AG20443 (cell line): ENCODE data around the gene NDUFA11.
"Not testable (repeated sequence)": the region's sequence is repeated elsewhere in the genome, so short reads cannot be mapped to it uniquely, and the experiment has no call there.

ENCODE experiments used
- DNase-seq: peaks from one replicate; pipeline ENCODE4 v3.0.0; 2012; ENCODE audit warnings: low spot score, mixed read lengths

NDUFA11 gene

DNA sequence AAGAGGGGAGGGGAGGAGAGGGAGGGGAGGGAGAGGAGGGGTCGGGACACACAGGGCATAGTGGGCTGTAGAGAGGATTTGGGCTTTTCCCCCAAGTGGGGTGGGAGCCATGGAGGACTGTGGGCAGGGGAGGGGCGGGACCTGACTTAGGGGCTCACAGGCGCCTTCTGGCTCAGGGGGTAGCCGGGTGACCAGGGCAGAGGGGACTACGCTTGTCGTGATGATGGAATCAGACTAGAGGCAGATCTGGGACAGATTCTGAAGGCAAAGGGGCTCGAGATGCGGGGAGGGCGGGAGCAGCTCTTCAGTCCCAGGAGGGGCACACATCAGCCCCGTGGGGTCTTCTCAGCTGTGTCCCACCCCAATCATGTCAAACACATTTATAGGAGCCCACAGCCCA, 13.5 kb downstream of the NDUFA11 start:
- DNase-seq, result no peak

DNA sequence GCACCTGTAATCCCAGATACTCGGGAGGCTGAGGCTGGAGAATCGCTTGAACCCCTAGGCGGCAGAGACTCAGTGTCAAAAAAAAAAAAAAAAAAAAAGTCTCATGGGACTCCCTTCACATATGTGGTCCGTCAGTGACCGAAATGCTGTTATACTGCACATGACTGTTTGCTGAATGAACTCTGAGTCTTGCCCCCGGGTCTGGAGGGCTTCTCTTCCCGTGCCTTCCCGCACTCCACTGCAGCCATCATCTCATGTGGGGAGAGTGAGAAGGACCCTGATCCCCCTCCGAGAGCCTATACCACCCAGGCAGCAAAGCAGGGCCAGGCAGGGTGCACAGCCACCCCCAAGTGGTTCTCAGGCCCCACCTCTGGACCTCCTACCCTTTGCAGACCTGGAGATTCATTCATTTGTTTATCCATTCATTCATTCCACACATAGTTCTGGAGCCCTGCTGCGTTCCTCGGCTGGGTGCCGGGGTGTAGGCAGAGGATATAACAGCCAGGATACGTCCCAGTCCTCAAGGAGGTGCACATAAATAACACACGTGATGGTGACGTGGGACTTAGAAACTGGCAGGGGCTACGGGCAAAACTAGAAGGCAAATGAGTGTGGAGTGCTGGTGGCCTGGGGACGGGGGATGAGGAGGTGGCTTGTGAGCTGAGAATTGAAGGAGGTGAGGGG, 14.2 kb downstream of the NDUFA11 start:
- DNase-seq, result peak; percentile 27

DNA sequence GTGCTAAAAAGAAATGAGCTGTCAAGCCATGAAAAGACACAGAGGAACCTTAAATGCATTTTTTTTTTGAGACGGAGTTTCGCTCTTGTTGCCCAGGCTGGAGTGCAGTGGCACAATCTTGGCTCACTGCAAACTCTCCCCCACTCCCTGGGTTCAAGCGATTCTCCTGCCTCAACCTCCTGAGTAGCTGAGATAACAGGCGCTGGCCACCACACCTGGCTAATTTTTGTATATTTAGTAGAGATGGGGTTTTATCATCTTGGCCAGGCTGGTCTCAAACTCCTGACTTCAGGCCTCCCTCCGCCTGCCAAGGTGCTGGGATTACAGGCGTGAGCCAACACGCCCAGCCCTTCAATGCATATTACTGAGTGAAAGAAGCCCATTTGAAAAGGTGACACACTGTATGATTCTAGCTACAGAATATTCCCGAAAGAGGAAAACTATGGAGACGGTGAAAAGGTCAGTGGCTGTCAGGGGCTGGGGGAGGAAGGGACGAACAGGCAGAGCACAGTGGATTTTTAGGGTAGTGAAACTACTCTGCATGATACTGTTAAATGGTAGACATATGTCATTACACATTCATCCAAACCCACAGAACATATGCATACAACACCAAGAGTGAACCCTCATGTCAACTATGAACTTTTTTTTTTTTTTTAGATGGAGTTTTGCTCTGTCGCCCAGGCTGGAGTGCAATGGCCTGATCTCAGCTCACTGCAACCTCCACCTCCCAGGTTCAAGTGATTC, 19.4 kb downstream of the NDUFA11 start:
- DNase-seq, result not testable (repeated sequence)

DNA sequence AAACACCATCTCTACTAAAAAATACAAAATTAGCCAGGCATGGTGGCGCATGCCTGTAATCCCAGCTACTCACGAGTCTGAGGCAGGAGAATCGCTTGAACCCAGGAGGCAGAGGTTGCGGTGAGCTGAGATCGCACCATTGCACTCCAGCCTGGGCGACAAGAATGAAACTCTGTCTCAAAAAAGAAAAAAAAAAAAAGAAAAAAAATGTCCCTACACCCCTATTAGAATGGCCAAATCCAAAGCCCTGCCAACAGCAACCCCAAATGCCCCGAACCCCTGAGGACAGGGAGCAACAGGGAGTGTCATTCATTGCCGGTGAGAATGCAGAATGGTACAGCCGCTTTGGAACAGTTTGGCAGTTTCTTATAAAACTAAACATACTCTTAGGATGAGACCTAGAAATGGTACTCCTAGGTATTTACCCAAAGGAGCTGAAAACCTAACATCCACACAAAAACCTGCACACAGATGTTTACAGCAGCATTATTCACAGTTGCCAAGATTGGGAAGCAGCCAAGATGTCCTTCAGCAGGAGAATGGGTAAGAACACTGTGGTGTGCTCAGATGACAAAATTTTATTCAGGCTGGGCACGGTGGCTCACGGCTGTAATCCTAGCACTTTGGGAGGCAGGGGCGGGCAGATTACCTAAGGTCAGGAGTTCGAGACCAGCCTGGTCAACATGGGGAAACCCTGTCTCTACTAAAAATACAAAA, 20.3 kb downstream of the NDUFA11 start:
- DNase-seq, result not testable (repeated sequence)

DNA sequence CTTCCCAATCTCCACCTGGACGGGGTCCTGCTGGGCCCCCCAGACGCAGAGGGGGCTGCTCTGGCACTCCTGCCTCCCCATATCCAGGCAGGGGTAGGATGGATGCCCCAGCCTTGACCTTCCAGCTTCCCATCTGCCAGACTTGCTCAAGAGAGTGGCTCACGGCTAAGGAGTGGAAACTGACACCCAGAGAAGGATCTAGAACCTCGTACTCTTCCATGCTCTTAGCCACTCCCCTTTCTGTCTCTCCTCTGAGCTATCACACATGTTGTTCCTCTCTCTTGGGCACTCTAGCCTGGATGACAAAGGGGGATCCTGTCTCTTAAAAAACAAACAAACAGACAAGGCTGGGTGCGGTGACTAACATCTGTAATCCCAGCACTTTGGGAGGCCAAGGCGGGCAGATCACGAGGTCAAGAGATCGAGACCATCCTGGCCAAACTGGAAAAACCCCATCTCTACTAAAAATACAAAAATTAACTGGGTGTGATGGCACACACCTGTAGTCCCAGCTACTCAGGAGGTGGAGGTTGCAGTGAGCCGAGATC, 21.1 kb downstream of the NDUFA11 start:
- no peak for DNase-seq

DNA sequence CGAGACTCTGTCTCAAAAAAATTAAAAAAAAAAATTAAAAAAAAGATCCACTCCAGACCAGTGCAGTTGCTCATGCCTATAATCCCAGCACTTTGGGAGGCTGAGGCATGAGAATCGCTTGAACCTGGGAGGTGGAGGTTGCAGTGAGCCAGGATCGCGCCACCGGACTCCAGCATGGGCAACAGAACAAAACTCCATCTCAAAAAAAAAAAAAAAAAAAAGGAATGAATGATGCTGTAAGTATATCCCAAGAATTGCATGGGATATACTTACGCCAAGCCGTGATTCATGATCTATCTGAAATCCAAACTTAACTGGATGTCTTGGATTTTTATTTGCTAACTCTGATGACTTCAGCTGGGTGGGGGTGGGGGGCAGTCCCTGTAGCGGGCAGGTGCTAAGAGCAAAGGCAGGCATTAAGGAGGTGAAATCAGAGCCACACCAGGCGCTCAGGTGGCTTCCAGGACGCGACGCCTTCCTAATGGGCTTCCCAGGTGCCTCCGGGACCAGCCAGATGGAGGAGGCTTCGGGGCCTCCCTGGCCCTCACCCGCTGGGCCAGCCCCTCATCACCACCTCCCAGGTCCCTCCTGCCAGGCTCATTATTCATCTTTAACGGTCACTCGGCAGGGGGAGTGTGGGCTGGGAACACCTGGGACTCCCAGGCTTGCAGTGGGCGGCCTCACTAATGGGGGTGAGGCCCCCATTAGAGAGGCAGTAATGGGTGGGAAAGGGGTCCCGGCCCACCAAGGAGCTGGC, 21.9 kb downstream of the NDUFA11 start:
- no peak for DNase-seq

DNA sequence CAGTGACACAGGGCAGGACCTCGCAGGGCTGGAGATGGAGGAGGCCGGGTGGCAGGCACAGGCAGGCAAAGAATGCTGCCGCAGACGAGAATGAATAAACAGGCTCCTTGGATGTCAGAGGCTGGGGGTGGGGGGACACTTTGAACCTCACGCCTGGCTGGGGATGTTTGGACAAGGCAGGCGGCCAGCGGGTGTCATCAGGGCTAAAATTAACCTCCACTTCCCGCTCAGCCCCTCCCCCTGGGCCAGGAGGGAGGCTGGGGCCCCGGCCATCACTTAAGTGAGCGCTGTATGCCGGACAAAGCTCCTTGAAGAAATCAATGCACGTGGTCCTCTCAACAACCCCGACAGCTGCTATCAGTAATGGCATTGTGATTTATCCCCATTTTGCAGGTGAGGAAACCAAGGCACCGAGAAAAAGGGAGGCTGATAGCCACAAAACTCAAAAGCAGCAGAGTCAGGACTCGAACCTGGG, 22.9 kb downstream of the NDUFA11 start:
- peak; percentile 85 for DNase-seq

DNA sequence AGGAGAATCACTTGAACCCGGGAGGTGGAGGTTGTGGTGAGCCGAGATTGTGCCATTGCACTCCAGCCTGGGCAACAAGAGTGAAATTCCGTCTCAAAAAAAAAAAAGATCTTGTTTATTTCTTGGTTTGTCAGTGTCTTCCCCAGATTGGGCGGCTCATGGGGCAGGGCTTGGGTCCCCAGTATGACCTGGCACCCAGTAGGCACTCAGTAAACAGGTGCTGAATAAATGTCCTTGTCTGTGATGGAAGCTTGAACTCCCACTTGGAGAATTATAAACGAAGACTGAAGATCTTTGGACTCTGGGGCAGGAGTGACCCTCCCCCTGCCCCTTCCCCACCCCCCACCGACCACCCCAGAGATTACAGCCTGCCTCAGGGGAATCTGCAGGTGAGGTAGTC, 23.4 kb downstream of the NDUFA11 start:
- no peak for DNase-seq

DNA sequence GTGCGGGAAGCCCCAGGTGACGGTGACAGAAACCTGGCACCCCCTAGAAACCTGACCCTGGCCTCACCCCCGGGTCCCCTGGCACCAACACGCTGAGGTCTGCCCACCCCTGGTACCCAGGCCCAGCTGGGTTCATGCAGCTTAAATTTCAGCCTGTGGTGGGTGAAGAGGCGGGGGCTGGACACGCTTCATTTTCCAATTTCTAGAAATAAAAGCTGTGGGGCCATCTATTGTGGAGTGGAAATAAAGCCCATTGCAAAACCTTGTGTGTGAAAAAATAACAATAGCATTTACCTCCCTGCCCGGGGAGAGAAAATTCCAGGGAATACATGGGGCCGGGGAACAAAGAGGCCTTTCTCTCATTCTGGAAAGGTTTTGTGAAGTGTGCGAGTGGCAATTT, 25.7 kb downstream of the NDUFA11 start:
- no peak for DNase-seq

DNA sequence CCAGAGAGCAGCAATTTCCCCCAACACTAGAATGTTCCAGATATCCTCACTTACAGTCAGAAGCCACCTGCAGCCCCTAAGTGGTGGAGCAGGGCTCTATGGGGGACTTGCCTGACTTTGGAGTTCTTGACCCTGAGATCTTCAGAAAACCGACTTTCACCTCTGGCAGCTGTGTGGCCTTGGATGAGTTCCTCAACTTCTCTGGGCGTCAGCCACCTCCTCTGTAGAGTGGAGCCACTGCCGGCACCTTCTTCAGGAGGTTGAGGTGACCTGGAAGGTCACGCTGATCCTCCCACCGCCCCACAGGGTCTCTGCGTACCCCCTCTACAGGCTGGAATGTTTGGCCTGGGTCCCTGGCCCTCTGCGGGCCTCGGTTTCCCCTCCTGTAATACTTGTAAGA, 26.2 kb downstream of the NDUFA11 start:
- no peak for DNase-seq

DNA sequence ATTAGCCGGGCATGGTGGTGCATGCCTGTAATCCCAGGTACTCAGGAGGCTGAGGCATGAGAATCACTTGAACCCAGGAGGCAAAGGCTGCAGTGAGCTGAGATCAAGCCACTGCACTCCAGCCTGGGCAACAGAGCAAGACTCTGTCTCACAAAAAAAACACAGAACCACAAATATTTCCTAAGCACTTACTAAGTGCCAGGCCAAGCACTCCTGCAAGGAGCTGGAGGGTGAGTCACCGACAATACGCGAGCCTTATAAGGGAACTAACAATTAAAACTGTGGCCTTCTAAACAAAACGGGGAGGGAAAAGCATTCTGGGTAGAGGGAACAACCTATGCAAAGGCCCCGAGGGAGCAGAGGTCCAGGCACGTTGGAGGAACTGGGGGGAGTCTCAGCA, 29.1 kb downstream of the NDUFA11 start:
- peak; percentile 70 for DNase-seq

DNA sequence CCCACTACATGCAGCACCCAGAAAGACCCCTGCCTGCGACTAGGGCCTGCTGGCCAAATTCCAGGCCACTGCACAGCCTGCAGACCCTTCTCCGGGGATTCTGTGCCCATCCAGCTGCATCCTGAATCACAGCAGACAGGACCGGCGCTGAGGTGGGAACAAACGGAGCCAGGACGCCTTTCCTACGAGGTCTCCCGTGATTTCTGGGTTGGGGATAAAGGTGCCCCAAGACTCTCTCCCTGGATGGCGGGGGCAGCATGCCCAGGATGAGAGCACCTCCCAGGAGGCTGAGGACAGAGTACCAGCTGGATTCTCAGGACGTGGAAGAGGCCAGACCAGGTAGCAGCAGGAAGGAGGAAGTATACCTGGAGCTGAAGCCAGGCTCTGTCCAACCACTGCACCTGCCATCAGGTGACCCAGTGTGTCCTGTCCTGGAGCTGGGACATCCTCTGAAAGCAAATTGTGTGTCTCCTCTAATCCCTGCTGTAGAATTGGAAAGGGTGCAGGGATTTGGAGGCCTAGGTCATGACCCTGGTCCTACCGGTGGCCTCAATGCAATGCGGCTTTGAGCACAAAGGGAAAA, 29.9 kb downstream of the NDUFA11 start:
- DNase-seq, result no peak

DNA sequence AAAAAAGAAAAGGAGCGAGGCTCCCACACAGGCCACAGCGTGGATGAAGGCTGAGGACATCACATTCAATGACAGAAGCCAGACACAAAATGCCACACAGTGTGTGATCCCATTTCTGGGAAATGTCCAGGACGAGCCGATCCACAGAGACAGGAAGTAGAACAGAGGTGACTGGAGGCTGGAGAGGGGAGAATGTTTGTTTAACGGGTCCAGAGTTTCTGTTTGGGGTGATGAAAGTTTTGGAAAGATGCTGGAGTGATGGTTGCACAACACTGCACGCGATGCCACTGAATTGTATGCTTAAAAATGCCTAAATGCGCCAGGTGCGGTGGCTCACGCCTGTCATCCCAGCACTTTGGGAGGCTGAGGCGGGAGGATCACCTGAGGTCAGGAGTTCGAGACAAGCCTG, 32.6 kb downstream of the NDUFA11 start:
- no peak for DNase-seq

DNA sequence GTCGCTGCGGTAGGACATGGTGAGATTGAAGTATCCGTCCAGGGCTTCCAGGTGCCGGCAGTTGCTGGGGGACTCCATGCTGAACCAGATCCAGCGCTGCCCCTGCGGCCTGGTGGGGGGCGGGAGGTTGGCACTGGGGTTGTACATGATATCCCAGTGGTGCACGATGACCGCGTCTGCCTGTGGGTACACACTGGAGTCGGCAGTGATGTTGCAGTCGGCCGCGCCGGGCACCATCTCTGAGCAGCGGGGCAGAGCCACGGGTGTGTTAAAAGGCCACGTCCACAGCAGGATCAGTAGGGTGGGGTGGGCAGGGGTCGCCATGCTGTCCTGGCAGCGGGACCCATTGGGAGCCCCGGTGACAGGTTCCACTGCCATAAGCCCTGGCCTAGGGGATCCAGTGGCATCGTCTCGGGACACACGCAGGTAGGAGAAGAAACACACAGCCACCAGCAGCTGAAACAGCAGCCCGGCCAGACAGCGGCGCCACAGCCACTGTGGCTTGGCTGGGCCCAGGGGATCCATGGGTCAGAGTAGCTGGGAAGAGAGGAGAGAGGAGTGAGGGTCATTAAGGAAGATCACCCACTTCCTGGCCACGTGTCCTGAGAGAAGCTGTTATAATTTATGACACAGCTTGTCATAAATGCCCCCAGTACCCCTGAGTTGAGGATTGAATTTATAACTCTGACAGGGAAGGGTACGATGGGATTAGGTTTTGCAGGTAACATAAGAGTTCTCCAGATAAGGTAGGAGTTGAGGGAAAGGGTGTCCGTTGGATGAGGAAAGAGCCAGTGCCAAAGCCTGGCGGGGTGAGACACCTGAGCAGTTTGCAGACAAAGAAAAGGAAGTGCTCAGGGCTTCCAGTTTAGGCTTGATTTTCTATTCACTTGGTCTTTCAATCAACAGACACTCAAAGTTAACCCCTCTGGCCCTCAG, 36.1 kb downstream of the NDUFA11 start:
- DNase-seq, result no peak

DNA sequence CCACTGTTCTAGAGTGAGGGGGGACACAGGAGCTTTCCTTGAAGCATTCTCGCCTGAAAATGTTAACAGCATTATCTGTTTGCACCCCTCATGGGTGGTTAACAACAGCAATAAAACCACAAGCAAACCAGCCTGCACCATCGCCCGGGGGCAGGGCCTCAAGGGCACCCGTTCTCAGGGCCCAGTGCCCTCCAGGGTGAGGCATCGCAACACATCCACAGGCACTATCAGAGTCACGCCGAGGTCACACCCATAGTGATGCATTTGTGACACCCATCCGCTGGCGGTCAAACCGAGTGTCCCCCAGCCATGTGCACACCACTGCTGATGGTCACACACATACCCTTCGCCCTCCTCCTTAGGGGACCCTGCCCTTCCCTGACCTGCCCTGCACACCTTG, 37.8 kb downstream of the NDUFA11 start:
- DNase-seq, result no peak

DNA sequence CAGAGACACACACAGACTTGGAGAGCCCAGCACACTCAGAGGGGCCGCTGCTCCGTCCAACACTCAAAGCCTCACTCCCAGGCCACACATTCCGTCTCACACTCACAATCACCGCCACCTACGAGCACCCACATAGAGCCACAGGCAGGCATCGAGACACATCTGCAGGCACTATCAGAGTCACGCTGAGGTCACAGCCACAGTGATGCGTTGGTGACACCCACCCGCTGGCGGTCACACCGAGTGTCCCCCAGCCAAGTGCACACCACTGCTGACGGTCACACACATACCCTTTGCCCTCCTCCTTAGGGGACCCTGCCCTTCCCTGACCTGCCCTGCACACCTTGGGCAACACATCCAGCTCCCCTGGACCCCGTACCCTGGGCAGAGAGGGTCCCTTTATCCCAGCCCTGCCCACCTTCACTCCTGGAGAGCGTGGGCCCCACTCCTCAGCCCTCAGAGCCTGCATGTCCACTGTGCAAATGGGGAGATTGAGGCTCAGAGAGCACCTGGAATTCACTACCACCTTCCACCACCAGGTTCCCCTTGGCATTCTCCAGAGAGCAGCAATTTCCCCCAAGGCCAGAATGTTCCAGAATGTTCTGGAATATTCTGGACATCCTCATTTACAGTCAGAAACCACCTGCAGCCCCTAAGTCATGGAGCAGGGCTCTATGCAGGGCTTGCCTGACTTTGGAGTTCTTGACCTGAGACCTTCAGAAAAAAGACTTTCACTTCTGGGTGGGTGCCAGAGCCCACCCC, 38.7 kb downstream of the NDUFA11 start:
- DNase-seq, result peak; percentile 11

DNA sequence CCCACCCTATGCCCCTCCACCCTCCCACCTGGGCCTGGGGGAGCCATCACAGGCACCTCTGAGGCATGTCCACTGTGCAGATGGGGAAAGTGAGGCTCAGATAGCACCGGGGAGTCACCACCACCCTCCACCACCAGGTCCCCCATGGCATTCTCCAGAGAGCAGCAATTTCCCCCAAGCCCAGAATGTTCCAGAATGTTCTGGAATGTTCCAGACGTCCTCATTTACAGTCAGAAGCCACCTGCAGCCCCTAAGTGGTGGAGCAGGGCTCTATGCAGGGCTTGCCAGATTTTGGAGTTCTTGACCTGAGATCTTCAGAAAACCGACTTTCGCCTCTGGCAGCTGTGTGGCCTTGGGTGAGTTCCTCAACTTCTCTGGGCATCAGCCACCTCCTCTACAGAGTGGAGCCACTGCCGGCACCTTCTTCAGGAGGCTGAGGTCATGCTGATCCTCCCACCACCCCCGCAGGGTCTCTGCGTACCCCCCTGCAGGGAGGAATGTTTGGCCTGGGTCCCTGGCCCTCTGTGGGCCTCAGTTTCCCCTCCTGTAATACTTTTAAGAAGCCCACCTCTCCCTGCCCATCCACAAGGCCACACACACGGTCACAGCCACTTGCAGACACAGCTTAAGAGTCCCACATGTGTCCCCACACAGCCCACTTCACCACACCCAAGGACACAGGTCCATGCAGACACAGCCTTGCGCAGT, 39.4 kb downstream of the NDUFA11 start:
- DNase-seq, result no peak

DNA sequence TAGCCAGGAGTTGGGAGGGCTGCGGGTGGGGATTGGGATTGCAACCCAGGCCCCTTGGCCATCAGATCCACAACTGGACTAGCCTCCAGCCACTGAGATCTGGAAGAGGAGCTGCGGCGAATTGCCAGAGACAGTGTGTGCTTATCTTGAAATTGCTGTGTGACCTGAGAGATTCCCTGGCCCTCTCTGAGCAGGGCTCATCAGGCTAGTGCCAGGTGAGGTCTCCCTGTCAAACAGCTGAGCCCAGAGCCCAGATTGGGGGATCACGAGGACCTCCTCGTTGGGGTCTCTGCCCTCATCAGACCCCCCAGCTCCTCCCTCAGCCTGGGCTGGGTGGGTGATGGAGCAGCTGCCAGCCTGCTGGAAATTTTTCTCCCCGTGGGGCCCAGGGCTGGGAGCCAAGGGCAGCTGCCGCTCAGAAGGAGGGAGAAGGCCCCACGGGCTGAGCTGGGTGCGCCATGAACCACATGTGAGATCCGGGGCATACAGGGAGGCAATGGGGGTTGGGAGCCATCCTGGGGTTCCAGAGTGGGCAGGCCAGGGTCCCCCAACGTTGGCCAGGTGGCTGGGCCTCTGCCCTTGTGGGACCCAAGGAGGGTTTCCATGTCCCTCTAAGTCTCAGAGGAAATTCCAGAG, 40.4 kb downstream of the NDUFA11 start:
- no peak for DNase-seq
